ENCODE measurements around the gene P2RX4.
A peak's percentile ranks its signal among the peaks of the same experiment; 100 is the strongest.

DNA sequence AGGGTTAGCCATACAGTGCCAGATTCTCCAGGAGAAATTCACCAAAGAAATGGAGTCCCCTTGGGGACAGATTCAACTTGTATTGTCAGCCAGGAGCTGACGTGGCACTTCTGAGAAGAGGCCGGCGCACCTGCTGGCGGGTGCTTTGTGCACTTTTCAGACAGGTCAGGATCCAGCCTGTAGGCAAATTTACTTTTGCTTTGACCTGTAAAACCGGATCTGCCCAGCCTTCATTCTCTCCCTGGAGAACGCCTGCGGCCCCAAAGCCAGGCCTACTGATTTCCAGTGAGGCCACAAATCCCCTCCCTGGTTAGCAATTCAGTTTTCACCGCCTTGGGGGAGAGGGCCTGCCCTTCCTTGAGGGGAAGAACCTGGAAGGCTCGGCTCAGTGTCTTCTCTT lies 17.4 kb downstream of the P2RX4 start:
- TF ChIP-seq CTCF (IDR thresholded peaks at IDR 0.05) (peak; percentile 19; the same call in 1 of the 2 replicates), ZFX (IDR thresholded peaks at IDR 0.05; ENCODE audit: borderline replicate concordance) (no peak)

Data from 22Rv1 (cell line).